A673 (cell line): ENCODE measurements around the gene SLC16A8. TPM values are rescaled to one million over a fixed set of nuclear protein-coding genes. Genes with fewer than 3 reads are reported as not detected.

Source experiments
- BruUV-seq: library from RNA; stranded (reverse); fragments of 400-500 nt; replicated peaks from 2 replicates; lab custom pipeline; 2021; lab: Mats Ljungman, UMichigan
- CTCF ChIA-PET: fragments of 300-600 bp; sonication (Branson Sonifier 250); formaldehyde crosslinking; loops from one replicate; lab custom pipeline; 2022; ENCODE audit warnings: antibody characterized with exemption; lab: Charles Lee
- POLR2A ChIA-PET: fragments of 300-600 bp; sonication (Branson Sonifier 250); formaldehyde crosslinking; loops from one replicate; lab custom pipeline; 2022; ENCODE audit warnings: antibody characterized with exemption; ENCODE audit not compliant: low non-redundant PET; lab: Charles Lee
- DNase-seq: peaks from one replicate; pipeline ENCODE4 v3.0.0-alpha.2; 2015; ENCODE audit warnings: low spot score
- H3K27ac ChIP-seq: fragments of 200-600 bp; sonication (generic); 2 replicates; pipeline ENCODE4 v1.5.1; 2016; ENCODE audit warnings: mixed run types, low read depth, mild to moderate bottlenecking, mixed read lengths, antibody characterized with exemption, low read length; ENCODE audit not compliant: poor library complexity, severe bottlenecking
- H3K27me3 ChIP-seq: fragments of 200-600 bp; sonication (generic); replicated peaks from 2 replicates; pipeline ENCODE4 v1.6.1; 2017; ENCODE audit warnings: mixed run types, low read depth, mild to moderate bottlenecking, mixed read lengths, antibody characterized with exemption, low read length; ENCODE audit not compliant: insufficient read depth, poor library complexity
- H3K36me3 ChIP-seq: fragments of 200-600 bp; sonication (generic); 2 replicates; pipeline ENCODE4 v1.6.1; 2016; ENCODE audit warnings: mixed run types, mild to moderate bottlenecking, mixed read lengths, antibody characterized with exemption, low read length; ENCODE audit not compliant: insufficient read depth, poor library complexity, severe bottlenecking
- H3K4me1 ChIP-seq: fragments of 200-600 bp; sonication (generic); 2 replicates; pipeline ENCODE4 v1.6.1; 2017; ENCODE audit warnings: mixed run types, mild to moderate bottlenecking, mixed read lengths, antibody characterized with exemption, low read length; ENCODE audit not compliant: insufficient read depth, poor library complexity, severe bottlenecking
- H3K4me3 ChIP-seq: fragments of 200-600 bp; sonication (generic); 2 replicates; pipeline ENCODE4 v1.5.1; 2016; ENCODE audit warnings: low read depth, mixed run types, mild to moderate bottlenecking, mixed read lengths, low read length; ENCODE audit not compliant: poor library complexity, severe bottlenecking
- H3K9me3 ChIP-seq: fragments of 200-600 bp; sonication (generic); 2 replicates; pipeline ENCODE4 v1.6.1; 2016; ENCODE audit warnings: mixed run types, low read depth, mild to moderate bottlenecking, mixed read lengths, antibody characterized with exemption, low read length; ENCODE audit not compliant: poor library complexity, severe bottlenecking
- CTCF ChIP-seq: fragments of 300-800, 200-600 bp; sonication (generic); conservative IDR thresholded peaks from 2 replicates; pipeline ENCODE4 v1.5.1; 2017; ENCODE audit warnings: low read depth, mild to moderate bottlenecking, antibody characterized with exemption, low read length, moderate library complexity, mixed read lengths
- EZH2 ChIP-seq: fragments of 200-600 bp; sonication (generic); IDR thresholded peaks from 2 replicates; pipeline ENCODE4 v1.6.1; 2017; ENCODE audit warnings: borderline replicate concordance, low read depth, mild to moderate bottlenecking, mixed read lengths, antibody characterized with exemption, low read length; ENCODE audit not compliant: poor library complexity, severe bottlenecking
- intact Hi-C: fragments of 100-400 bp; cut with micrococcal nuclease; formaldehyde crosslinking; loops from one replicate; pipeline ENCODE4 v1.10.0; 2022; ENCODE audit not compliant: unreplicated experiment
- total RNA-seq: library from RNA; stranded (reverse); gene quantifications from 2 replicates; pipeline ENCODE4 v1.2.3, GENCODE V29; 2021

The SLC16A8 gene
- total RNA-seq, 1 experiment from 2014 or later, result not detected

GRCh38 chr22:38098410-38099249, 14.6 kb upstream of the SLC16A8 start:
- POLR2A ChIA-PET, result no interaction called here

GRCh38 chr22:38097557-38098409, 13.8 kb upstream of the SLC16A8 start:
- Histone ChIP-seq H3K27ac (no peak overlapping the region), H3K4me3 (no peak overlapping the region), H3K9me3 (no peaks in the 10 kb centered on the region), H3K4me1 (no peaks in the 10 kb centered on the region), H3K27me3 (no peaks in the 10 kb centered on the region), H3K36me3 (no peaks in the 10 kb centered on the region)
- BruUV-seq, result no TSS peak
- DNase-seq, result no peak
- TF ChIP-seq EZH2, result no peak
- TF ChIP-seq CTCF, result no peak
- ChIA-PET POLR2A (interaction anchor here (0.6 kb wide), 1 partner anchor 357 kb away, joined by 3 read pairs; no protein-coding TSS in a partner anchor), CTCF (interaction anchor here (0.6 to 0.8 kb wide), 2 partner anchors 42 to 427 kb away, joined by 4 to 5 read pairs; no protein-coding TSS in a partner anchor)
- intact Hi-C loops, result no loop called here

More at GRCh38 chr22:38098410-38099249, 14.6 kb upstream of the SLC16A8 start:
- H3K4me1 ChIP-seq, result no peaks in the 10 kb centered on the region
- intact Hi-C loops, result no loop called here
- H3K4me3 ChIP-seq, result no peak overlapping the region
- no peaks in the 10 kb centered on the region for H3K9me3 ChIP-seq
- CTCF ChIA-PET, result interaction anchor here (0.6 kb wide), 1 partner anchor 43 kb away, joined by 4 read pairs; no protein-coding TSS in a partner anchor
- BruUV-seq, result no TSS peak
- no peak overlapping the region for H3K27ac ChIP-seq
- TF ChIP-seq EZH2 (no peak), CTCF (no peak)
- no peaks in the 10 kb centered on the region for H3K36me3 ChIP-seq
- no peak for DNase-seq
- no peaks in the 10 kb centered on the region for H3K27me3 ChIP-seq

- no peaks in the 10 kb centered on the region for H3K36me3 ChIP-seq
- DNase-seq, result no peak
- no TSS peak for BruUV-seq
- no peak overlapping the region for H3K27ac ChIP-seq
- H3K4me1 ChIP-seq, result no peaks in the 10 kb centered on the region
- POLR2A ChIA-PET, result interaction anchor here (0.6 kb wide), 1 partner anchor 357 kb away, joined by 3 read pairs; no protein-coding TSS in a partner anchor
- CTCF ChIA-PET, result interaction anchor here (0.8 kb wide), 1 partner anchor 428 kb away, joined by 5 read pairs; no protein-coding TSS in a partner anchor
- H3K27me3 ChIP-seq, result no peaks in the 10 kb centered on the region
- intact Hi-C loops, result no loop called here
- no peak overlapping the region for H3K4me3 ChIP-seq
- no peaks in the 10 kb centered on the region for H3K9me3 ChIP-seq
- TF ChIP-seq EZH2 (no peak), CTCF (no peak)
Observed at GRCh38 chr22:38097058-38097457, 13.1 kb upstream of the SLC16A8 start.
